ENCODE measurements around the gene ETFA. TPM values are rescaled to one million over a fixed set of nuclear protein-coding genes. Genes with fewer than 3 reads are reported as not detected.

ETFA gene
- total RNA-seq, 4 donors from 2014 or later = 65.8 to 195 (median 159) TPM

- no peaks in the 10 kb centered on the region for H3K4me1 ChIP-seq
- in situ Hi-C loops (cut with MboI; ENCODE audit: low pct_ligation_motif_present in 1 of 4, low pct_unique_long_range_greater_than_20kb in 1 of 4, low sequenced_read_pairs in 3 of 4) (no loop called here), intact Hi-C loops (cut with DNase I; ENCODE audit: low total_unique reads) (no loop called here)
- WGBS, 2 donors (ENCODE audit: low coverage in 1 of 2) = 45 to 50% methylated on average over 2 of the region's 2 CpGs
- H3K36me3 ChIP-seq = peaks cover 0 to 4% (median under 1%) of the 10 kb centered on the region in 4 donors
- no peak overlapping the region for H3K4me3 ChIP-seq
- no peak for DNase-seq
- H3K27ac ChIP-seq = no peak overlapping the region
- H3K9me3 ChIP-seq = no peaks in the 10 kb centered on the region
- no peak for TF ChIP-seq POLR2A (IDR thresholded peaks at IDR 0.05)
- TF ChIP-seq POLR2AphosphoS5 (IDR thresholded peaks at IDR 0.05) = no peak
- TF ChIP-seq, protein P1, sequence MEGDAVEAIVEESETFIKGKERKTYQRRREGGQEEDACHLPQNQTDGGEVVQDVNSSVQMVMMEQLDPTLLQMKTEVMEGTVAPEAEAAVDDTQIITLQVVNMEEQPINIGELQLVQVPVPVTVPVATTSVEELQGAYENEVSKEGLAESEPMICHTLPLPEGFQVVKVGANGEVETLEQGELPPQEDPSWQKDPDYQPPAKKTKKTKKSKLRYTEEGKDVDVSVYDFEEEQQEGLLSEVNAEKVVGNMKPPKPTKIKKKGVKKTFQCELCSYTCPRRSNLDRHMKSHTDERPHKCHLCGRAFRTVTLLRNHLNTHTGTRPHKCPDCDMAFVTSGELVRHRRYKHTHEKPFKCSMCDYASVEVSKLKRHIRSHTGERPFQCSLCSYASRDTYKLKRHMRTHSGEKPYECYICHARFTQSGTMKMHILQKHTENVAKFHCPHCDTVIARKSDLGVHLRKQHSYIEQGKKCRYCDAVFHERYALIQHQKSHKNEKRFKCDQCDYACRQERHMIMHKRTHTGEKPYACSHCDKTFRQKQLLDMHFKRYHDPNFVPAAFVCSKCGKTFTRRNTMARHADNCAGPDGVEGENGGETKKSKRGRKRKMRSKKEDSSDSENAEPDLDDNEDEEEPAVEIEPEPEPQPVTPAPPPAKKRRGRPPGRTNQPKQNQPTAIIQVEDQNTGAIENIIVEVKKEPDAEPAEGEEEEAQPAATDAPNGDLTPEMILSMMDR (IDR thresholded peaks at IDR 0.05) = no peak
- no peak for TF ChIP-seq EP300 (IDR thresholded peaks at IDR 0.05; ENCODE audit: low read depth)
- no peaks in the 10 kb centered on the region for H3K27me3 ChIP-seq
These were observed 74.9 kb downstream of the ETFA start for GRCh38 chr15:76236350-76236749.

GRCh38 chr15:76235186-76235826 lies 76.0 kb downstream of the ETFA start:
- H3K9me3 ChIP-seq = no peaks in the 10 kb centered on the region

GRCh38 chr15:76234337-76234889 lies 76.9 kb downstream of the ETFA start:
- 60 to 63% methylated on average over 4 of the region's 4 CpGs for WGBS, 2 donors (ENCODE audit: low coverage in 1 of 2)
- intact Hi-C loops (cut with DNase I; ENCODE audit: low total_unique reads) = no loop called here

More at GRCh38 chr15:76235186-76235826, 76.0 kb downstream of the ETFA start:
- Histone ChIP-seq H3K4me3 (no peak overlapping the region), H3K4me1 (no peaks in the 10 kb centered on the region), H3K36me3 (peaks cover 0 to 5% (median 2%) of the 10 kb centered on the region in 4 donors), H3K27ac (no peak overlapping the region), H3K27me3 (no peaks in the 10 kb centered on the region)
- in situ Hi-C loops (cut with MboI; ENCODE audit: low pct_ligation_motif_present in 1 of 4, low pct_unique_long_range_greater_than_20kb in 1 of 4, low sequenced_read_pairs in 3 of 4) = no loop called here
- TF ChIP-seq, protein P1 (IDR thresholded peaks at IDR 0.05) = peak in 4 of 5 experiments; percentile 27 to 42 (median 40)
- no peak for TF ChIP-seq EP300 (IDR thresholded peaks at IDR 0.05; ENCODE audit: low read depth)
- intact Hi-C loops (cut with DNase I; ENCODE audit: low total_unique reads) = no loop called here
- 76 to 92% methylated on average over 2 to 3 of the region's 3 CpGs for WGBS, 2 donors (ENCODE audit: low coverage in 1 of 2)
- no peak for DNase-seq

GRCh38 chr15:76233921-76234320 lies 77.3 kb downstream of the ETFA start:
- TF ChIP-seq EP300 (IDR thresholded peaks at IDR 0.05; ENCODE audit: low read depth) (no peak), POLR2AphosphoS5 (IDR thresholded peaks at IDR 0.05) (no peak)
- TF ChIP-seq, protein P1 (IDR thresholded peaks at IDR 0.05) = no peak
- peaks cover 0 to 9% (median 2%) of the 10 kb centered on the region in 4 donors for H3K36me3 ChIP-seq
- in situ Hi-C loops (cut with MboI; ENCODE audit: low pct_ligation_motif_present in 1 of 4, low pct_unique_long_range_greater_than_20kb in 1 of 4, low sequenced_read_pairs in 3 of 4) = no loop called here
- intact Hi-C loops (cut with DNase I; ENCODE audit: low total_unique reads) = no loop called here
- no peak overlapping the region for H3K4me3 ChIP-seq
- no peaks in the 10 kb centered on the region for H3K9me3 ChIP-seq
- no peaks in the 10 kb centered on the region for H3K4me1 ChIP-seq
- no peak for DNase-seq
- no peaks in the 10 kb centered on the region for H3K27me3 ChIP-seq
- WGBS, 2 donors (ENCODE audit: low coverage in 1 of 2) = 93 to 100% methylated on average over 1 of the region's 1 CpG
- H3K27ac ChIP-seq = no peak overlapping the region

More at GRCh38 chr15:76234337-76234889, 76.9 kb downstream of the ETFA start:
- Histone ChIP-seq H3K36me3 (peaks cover 0 to 5% (median 2%) of the 10 kb centered on the region in 4 donors), H3K9me3 (no peaks in the 10 kb centered on the region), H3K4me3 (no peak overlapping the region), H3K4me1 (no peaks in the 10 kb centered on the region), H3K27ac (no peak overlapping the region), H3K27me3 (no peaks in the 10 kb centered on the region)
- DNase-seq = no peak
- in situ Hi-C loops (cut with MboI; ENCODE audit: low pct_ligation_motif_present in 1 of 4, low pct_unique_long_range_greater_than_20kb in 1 of 4, low sequenced_read_pairs in 3 of 4) = no loop called here
- TF ChIP-seq POLR2A (IDR thresholded peaks at IDR 0.05) = no peak
- no peak for TF ChIP-seq POLR2AphosphoS5 (IDR thresholded peaks at IDR 0.05)
- TF ChIP-seq, protein P1 (IDR thresholded peaks at IDR 0.05) = no peak
- no peak for TF ChIP-seq EP300 (IDR thresholded peaks at IDR 0.05; ENCODE audit: low read depth)
